Cardiac fibroblast (primary cell): ENCODE results near the gene SLC9A5.

Source experiments
- DNase-seq, 2 donors: peaks; one replicate each; pipeline versions ENCODE4 v3.0.0 to v3.0.0-alpha.2; 2010; ENCODE audit warnings: low read depth in 2 of 2
- H3K4me3 ChIP-seq, 2 donors: replicated peaks in 1 of 2; 1 replicate in 1 of 2; 2 replicates in 1 of 2; pipeline ENCODE4 v1.5.1; 2011; ENCODE audit warnings: low read depth in 2 of 2, low read length in 2 of 2, mild to moderate bottlenecking in 2 of 2, moderate library complexity in 1 of 2
- CTCF ChIP-seq: IDR thresholded peaks from one replicate; pipeline ENCODE4 v1.5.1; 2011; ENCODE audit warnings: low read depth, mild to moderate bottlenecking, low read length, inconsistent platforms

Gene SLC9A5

GRCh38 chr16:67291461-67291860 is 42.7 kb downstream of the SLC9A5 start:
- DNase-seq, result no peak
- TF ChIP-seq CTCF, result no peak
- H3K4me3 ChIP-seq, result no peak overlapping the region

- no peak for TF ChIP-seq CTCF
- H3K4me3 ChIP-seq, result no peak overlapping the region
- no peak for DNase-seq
Measured at GRCh38 chr16:67294171-67294757, 45.5 kb downstream of the SLC9A5 start.

GRCh38 chr16:67294938-67295361 is 46.2 kb downstream of the SLC9A5 start:
- no peak overlapping the region for H3K4me3 ChIP-seq
- DNase-seq, result peak in 1 of 2 donors; percentile 75
- TF ChIP-seq CTCF, result no peak

- no peak for TF ChIP-seq CTCF
- no peak overlapping the region for H3K4me3 ChIP-seq
- DNase-seq, result peak; percentile 36 to 47
Measured at GRCh38 chr16:67296420-67296819, 47.6 kb downstream of the SLC9A5 start.

- H3K4me3 ChIP-seq, result no peak overlapping the region
- TF ChIP-seq CTCF, result no peak
- DNase-seq, result no peak
Measured at GRCh38 chr16:67298277-67298676, 49.5 kb downstream of the SLC9A5 start.

GRCh38 chr16:67299269-67299668 is 50.5 kb downstream of the SLC9A5 start:
- H3K4me3 ChIP-seq, result no peak overlapping the region
- no peak for DNase-seq
- no peak for TF ChIP-seq CTCF
